Cardiac fibroblast (primary cell): ENCODE results near the gene SPX.

Experiments used
- DNase-seq, 2 donors: peaks; one replicate each; pipeline versions ENCODE4 v3.0.0 to v3.0.0-alpha.2; 2010; ENCODE audit warnings: low read depth in 2 of 2
- H3K4me3 ChIP-seq, 2 donors: replicated peaks in 1 of 2; 1 replicate in 1 of 2; 2 replicates in 1 of 2; pipeline ENCODE4 v1.5.1; 2011; ENCODE audit warnings: low read depth in 2 of 2, low read length in 2 of 2, mild to moderate bottlenecking in 2 of 2, moderate library complexity in 1 of 2
- TF ChIP-seq, protein P1 (sequence below): IDR thresholded peaks from one replicate; pipeline ENCODE4 v1.5.1; 2011; ENCODE audit warnings: low read depth, mild to moderate bottlenecking, low read length, inconsistent platforms

SPX gene

DNA sequence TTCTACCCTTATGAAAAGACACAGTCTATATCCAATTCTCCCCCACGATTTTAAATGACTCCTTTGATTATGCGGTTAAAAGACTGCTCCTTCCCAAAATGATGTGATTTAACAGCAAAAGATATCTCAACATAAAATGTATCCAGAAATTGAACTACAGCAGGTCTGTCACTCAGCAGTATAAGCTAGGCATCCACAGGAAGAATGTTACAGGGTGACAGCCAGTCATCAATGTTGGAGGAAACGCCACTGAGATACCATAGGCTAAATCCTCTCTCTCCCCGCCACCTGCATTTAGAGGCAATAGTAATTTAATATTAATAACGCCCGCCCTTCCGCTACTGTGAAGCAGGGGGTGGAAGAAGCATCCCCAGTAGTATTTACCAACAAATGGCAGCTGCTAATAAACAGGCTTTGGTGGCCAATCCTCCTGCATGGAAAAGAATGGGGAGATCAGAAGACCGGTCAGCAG is 25.3 kb upstream of the SPX start:
- H3K4me3 ChIP-seq = peak overlapping the region; percentile 87 to 99
- TF ChIP-seq, protein P1, sequence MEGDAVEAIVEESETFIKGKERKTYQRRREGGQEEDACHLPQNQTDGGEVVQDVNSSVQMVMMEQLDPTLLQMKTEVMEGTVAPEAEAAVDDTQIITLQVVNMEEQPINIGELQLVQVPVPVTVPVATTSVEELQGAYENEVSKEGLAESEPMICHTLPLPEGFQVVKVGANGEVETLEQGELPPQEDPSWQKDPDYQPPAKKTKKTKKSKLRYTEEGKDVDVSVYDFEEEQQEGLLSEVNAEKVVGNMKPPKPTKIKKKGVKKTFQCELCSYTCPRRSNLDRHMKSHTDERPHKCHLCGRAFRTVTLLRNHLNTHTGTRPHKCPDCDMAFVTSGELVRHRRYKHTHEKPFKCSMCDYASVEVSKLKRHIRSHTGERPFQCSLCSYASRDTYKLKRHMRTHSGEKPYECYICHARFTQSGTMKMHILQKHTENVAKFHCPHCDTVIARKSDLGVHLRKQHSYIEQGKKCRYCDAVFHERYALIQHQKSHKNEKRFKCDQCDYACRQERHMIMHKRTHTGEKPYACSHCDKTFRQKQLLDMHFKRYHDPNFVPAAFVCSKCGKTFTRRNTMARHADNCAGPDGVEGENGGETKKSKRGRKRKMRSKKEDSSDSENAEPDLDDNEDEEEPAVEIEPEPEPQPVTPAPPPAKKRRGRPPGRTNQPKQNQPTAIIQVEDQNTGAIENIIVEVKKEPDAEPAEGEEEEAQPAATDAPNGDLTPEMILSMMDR = no peak
- DNase-seq = no peak

DNA sequence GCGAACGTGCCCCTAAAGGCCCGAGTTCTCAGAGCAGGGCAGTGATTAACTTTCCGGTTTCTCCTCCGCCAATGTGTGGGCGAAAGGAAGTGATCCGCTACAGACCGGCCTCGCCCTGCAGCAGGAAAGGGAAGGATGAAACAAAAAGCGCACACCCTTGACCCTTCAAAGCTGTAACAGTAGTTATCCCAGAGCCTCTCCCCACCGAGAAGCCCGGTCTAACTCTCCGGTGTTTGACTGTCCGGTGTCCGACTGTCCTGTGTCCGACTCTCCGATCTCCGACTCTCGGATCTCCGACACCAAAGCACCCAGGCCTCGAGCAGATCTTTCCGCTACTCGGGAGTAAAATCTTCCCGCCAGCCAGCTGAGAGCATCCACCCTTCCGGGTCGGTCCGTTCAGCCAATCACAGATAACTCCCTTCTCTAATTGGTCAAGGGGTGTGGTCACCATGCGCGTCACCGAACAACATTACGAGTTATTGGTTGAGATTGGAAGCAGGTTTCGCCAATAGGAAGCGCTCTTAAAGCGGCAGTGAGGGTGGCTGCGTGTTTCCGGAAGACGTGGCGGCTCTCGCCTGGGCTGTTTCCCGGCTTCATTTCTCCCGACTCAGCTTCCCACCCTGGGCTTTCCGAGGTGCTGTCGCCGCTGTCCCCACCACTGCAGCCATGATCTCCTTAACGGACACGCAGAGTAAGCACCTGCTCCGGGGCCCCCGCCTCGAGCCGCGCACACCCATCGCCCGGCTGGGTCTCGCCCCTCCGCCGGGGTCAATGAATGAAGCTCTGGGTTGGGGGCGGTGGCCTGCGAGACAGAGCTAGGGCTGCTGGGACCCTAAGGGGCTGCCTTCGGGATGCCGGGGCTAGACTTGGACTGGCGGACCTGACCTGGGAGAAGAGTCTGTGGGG is 24.6 kb upstream of the SPX start, which contains the start of the genes GOLT1B and RECQL:
Gene GOLT1B, plus strand, starts transcription at position 532 of the 906 bp plus-strand sequence. Its CDS starts 135 bp downstream, at position 667.
Gene RECQL, minus strand, starts transcription at position 378 of the 906 bp plus-strand sequence. CDS start 2,065 bp downstream, outside the sequence.
- TF ChIP-seq, protein P1 = no peak
- DNase-seq = peak; percentile 98 to 99
- H3K4me3 ChIP-seq = peak within 1 kb of the TSS; percentile 87 to 99

DNA sequence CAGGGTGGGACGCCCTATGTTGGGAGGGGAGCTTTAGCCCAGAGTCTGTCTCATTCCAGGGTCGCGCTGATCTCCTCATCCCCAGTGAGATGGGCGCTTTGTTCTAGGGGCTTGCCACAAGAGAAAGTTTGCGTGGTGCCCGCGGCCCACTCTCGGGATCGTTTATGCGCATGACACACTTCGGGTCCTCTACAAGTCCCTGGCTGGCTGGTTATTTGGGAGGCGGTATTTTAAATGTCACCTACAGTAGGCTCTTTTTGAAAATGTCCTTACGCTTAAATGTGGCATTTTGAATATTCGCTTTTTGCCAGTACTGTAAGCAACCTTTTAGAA is 24.0 kb upstream of the SPX start:
- H3K4me3 ChIP-seq = peak overlapping the region; percentile 87 to 99
- peak; percentile 34 to 42 for DNase-seq
- TF ChIP-seq, protein P1 = no peak

DNA sequence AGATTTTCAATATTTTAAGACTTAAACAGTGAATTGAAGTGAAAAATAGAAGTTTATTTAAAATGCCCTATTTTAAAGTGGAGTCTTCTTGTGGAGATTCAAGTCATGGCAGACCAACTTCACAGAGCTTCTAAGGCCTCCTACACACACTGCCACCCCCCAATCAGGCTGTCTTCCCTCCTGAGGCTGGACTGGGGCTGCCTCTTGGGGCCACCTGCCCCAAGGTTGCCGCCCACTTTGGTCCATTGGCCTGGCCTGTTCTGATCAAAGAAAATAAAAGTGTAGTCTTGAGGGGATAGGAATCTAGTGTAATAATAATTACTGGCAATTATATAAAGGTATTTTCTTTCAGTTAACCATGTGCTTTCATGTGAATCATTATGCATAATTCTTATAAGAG is 23.2 kb upstream of the SPX start:
- no peak for DNase-seq
- H3K4me3 ChIP-seq = peak overlapping the region; percentile 87 to 99
- TF ChIP-seq, protein P1 = no peak

DNA sequence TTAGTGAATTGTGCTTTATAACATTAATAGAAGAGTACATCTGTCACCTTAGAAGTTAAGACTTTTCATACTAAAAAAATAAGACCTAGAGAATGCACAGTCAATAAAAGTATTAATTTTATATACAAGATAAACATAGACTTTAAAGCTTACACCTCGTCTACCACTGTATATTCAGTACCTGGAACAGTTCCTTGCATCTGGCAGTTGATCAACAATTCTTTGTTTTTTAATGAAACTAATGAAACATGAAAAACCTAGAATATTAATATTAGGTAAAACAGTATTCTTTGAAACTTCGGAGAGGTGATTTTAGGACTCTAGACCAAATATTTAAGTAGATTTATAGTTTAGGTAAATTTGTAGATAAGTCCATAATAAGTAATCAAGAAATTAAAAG is 20.2 kb upstream of the SPX start:
- TF ChIP-seq, protein P1 = no peak
- no peak overlapping the region for H3K4me3 ChIP-seq
- no peak for DNase-seq

DNA sequence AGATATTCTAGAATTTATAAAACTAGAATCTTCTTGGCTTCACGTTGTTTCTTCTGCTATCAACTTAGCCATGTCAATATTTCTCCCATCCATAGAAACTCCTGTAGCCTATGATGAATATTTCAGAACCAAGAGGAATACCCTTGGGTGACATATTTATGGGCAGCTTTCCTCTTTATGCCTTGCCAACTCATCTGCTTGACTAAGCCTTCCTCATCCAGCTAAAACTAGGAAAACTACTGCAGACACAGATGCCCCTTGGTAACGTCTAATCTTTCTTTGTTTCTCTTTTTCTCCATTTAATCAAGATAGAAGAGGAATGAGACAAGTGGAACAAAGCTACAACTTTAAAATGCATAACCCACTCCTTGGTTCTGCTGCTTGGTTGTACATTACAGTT is 18.2 kb upstream of the SPX start:
- no peak for DNase-seq
- TF ChIP-seq, protein P1 = no peak
- H3K4me3 ChIP-seq = no peak overlapping the region
